Measurements from ENCODE around the gene FAM110A. TPM values are rescaled to one million over a fixed set of nuclear protein-coding genes. Genes with fewer than 3 reads are reported as not detected.
"Not testable (repeated sequence)": the region's sequence is repeated elsewhere in the genome, so short reads cannot be mapped to it uniquely, and the experiment has no call there.

The FAM110A gene
- total RNA-seq, 1 donor from 2014 or later = 1.4 TPM

DNA sequence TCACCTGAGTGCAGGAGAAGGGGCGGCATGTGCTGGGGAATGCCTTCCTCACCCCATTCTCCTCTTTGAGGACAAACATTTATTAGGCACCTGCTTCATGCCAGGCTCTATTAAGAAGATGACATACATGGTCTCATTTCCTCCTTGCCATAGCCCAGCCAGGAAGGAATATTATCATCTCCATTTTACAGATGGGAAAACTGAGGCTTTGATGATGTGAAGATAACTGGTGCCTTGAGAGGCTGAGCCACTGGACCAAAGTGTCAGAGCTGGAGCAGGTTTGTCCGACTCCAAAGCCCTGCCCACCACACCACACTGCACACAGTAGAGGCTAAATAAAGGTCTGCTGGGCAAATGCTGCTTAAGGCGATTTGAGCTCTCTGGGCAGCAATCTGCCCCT, 37.2 kb downstream of the FAM110A start:
- DNase-seq (ENCODE audit: low read depth in 2 of 2) = no peak

DNA sequence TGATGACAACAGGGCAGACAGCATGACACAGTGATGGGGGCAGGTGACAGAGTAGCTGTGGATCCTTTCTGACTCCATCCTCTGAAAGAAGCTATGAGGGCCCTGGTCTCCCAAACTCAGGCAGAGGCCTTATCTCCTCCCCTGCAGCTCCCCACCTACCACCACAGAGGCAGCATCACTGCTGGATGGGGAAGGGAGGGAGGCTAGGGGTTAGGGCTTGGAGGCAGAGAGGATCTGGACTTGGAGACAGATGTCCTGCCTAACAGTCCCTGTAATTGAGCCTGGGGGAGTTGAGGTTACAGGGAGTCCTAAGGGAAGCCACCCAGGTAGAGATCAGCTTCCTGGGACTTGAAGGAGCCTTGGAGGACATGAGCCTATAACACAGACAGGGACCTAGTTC, 37.9 kb downstream of the FAM110A start:
- no peak for DNase-seq (ENCODE audit: low read depth in 2 of 2)

- DNase-seq (ENCODE audit: low read depth in 2 of 2) = no peak
Measured at GRCh38 chr20:871948-872347, 38.4 kb downstream of the FAM110A start.

- no peak for DNase-seq (ENCODE audit: low read depth in 2 of 2)
Measured at GRCh38 chr20:872855-873520, 39.5 kb downstream of the FAM110A start.

GRCh38 chr20:873875-874607, 40.5 kb downstream of the FAM110A start:
- DNase-seq (ENCODE audit: low read depth in 2 of 2) = no peak

DNA sequence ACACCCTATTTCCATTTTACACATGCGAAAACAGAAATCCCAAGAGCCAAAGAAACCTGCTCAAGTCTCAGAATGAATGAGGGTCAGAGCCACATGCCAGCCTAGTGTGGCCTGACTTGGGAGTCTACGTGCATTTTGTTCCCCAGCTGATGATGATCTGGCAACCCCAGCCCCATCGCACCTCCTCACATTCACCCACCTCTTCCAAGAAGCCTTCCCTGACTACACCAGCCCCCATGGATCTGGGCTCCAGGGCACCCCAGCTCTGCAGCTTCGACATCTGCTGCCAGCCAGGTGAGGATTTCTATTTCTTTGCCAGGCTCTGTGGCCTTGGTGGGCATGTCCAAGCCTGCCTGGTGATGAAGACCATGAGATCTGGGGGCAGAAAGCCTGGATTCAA, 41.6 kb downstream of the FAM110A start:
- no peak for DNase-seq (ENCODE audit: low read depth in 2 of 2)

- DNase-seq (ENCODE audit: low read depth in 2 of 2) = no peak
Measured at GRCh38 chr20:877814-878213, 44.3 kb downstream of the FAM110A start.

DNA sequence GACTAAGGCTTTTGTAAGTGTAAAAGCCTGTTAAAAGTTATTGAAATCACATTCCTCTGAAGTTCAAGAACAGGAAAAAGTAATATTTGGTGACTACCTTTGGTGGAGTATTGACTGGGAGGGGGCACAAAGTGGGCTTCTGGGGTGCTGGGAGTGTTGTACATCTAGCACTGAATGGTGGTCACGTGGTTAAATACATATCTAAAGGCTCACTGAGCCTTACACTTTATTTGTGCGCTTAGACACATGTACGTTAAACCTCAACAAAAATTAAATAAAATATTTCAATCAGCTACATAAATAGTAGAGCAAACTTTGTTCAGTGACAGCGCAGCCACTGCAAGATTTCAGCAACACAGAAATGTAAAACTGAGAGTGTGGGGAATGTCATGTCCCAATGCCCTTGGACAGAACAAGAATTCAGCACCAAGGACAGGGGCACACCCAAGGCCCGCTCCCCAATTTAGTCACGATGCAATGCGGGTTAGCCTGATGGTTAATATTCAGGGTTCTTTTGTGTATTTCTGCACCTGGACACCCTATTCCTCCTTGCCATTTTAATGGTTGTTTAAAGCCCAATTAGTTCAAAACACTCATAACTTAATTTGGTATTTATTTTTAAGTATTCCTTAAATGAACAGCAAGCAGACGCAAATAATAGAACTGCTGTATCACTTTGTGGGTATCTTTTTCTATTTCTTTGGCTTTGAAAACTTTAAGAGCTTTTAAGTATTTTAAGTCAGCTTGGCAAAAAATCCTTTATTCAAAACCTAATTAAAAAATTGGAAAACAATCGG, 45.2 kb downstream of the FAM110A start:
- DNase-seq (ENCODE audit: low read depth in 2 of 2) = peak; percentile 41 to 43

DNA sequence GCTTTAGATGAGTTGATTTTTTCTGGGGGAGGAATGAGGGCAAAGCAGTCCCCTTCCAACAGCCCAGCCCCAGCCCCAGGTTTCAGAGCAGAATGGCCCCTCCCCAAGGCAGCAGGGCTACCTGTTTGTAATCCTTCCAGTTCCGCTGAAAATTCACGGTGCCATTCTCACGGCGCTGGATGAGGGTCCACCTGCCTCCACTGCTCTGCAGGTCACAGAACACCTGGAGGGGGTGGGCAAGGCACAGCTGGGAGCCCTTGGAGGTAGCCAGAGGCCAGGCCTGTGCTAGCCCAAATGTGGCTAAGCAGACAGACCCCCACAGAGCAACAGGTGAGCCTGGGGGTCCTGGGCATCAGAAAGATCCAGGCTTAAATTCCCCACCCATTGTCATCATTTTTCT, 46.1 kb downstream of the FAM110A start:
- no peak for DNase-seq (ENCODE audit: low read depth in 2 of 2)

GRCh38 chr20:881051-881782, 47.7 kb downstream of the FAM110A start:
- peak in 1 of 2 donors; percentile 56 for DNase-seq (ENCODE audit: low read depth in 2 of 2)

DNA sequence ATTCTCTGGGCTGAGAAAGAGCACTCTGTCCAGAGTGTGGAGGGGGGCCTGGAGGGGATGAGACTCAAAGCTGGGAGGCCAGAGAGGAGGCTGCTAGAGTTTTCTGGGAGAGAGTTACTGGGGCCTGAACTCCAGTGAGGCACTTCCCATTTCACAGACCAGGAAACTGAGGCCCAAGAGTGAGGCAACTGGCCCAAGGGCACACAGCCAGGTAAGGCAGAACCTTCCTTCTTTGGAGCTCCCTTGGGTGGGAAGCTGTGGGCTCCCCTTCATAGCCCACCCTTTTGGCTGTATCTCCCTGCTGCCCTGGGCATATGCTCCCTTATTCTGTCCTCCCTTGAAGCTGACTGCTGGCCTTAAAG, 48.2 kb downstream of the FAM110A start:
- DNase-seq (ENCODE audit: low read depth in 2 of 2) = no peak

- DNase-seq (ENCODE audit: low read depth in 2 of 2) = peak; percentile 15 to 45
Measured at GRCh38 chr20:884983-885952, 51.8 kb downstream of the FAM110A start.

DNA sequence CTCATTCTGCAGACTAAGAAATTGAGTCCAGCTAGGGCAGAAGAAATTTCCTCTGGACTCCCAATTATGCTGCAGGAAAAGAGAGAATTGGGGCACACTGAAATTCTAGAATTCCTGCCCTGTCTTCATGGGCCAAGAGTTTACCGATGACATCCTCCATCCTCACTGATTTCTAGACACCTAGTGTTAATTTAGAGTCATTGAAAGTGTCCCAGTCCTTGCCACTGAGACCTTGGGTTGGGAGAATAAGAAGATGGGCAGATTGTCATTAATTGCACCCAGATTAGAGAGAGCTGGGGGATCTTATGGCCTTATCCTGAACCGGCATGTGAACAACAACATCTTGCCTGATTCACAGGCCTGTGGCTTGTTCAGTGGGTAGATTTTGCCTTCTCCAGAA, 53.6 kb downstream of the FAM110A start:
- DNase-seq (ENCODE audit: low read depth in 2 of 2) = no peak

DNA sequence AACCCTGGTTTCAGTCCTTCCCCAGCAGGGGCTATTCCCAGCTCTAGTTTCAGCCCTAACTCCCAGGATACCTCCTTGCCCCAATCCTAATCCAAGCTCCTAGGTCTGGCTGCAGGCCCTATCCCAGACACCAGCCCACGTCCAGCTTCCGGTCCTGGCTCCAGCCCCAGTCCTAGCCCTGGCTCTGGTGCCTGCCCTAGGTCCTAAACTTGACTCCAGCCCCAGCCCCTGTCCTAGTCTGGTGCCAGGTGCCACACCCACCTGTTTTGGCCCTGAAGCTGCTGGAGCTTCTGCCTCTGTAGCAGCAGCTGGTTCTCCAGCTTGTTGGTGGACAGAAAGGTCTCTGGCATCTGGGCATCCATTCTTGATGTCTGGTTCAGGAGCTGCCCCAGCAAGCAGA, 54.5 kb downstream of the FAM110A start:
- DNase-seq (ENCODE audit: low read depth in 2 of 2) = no peak

GRCh38 chr20:889106-889505, 55.6 kb downstream of the FAM110A start:
- DNase-seq (ENCODE audit: low read depth in 2 of 2) = no peak

DNA sequence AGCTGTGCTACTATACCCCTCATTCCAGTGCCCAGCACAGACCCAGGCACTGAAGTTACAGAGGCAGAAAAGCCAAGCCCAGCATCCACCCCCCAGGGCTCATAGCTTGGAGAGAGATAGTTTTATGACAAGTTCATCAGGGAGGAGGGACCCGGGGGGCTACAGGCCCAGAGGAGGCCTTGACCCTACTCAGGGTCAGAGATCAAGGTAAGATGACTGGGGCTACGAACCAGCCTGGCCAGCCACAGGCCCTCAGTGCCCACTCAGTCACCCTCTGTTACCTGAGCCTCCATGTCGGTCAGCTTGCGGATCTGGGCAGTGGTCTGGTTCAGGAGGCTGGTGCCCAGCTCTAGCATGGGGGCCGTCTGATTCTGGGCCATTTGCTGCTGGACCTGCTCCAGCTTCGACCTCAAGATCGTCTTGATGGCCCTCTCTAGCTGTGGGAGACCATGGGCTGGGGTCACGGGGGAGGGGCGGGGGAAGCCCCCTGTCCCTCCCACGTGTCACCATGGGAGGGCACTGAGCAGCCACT, 56.5 kb downstream of the FAM110A start:
- no peak for DNase-seq (ENCODE audit: low read depth in 2 of 2)

GRCh38 chr20:890666-891057, 57.1 kb downstream of the FAM110A start:
- no peak for DNase-seq (ENCODE audit: low read depth in 2 of 2)

DNA sequence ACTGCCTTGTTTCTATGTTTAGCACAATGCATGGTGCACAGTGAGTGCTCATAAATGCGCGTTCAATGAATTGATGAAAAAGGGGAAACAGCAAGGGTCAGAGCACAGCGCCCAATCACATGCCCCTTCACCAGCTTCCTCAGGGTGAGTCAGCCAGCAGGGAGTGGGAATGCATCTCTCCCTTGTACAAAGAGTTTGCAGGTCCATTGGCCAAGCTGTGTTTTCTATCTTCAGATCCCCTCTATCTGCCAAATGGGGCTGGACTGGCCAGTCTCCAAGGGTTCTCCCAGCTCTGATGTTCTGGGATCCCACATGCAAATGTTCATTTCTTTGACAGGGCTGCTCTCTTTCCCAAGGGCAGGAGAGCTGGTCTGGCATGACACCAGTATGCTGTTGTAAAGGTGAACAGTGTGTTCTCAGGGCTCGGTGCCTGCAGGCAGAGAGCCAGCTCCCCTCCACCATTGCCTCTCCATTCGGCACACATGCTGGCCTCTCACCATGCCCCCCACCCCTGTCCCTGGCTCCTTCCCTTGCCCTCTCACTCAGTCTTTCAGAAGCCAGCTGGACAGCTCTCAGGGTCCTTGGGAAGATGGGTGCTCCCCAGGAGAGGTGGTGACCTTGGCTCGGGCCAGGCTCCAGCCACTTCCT, 57.7 kb downstream of the FAM110A start:
- no peak for DNase-seq (ENCODE audit: low read depth in 2 of 2)

- DNase-seq (ENCODE audit: low read depth in 2 of 2) = no peak
Measured at GRCh38 chr20:891706-892080, 58.2 kb downstream of the FAM110A start.

- DNase-seq (ENCODE audit: low read depth in 2 of 2) = not testable (repeated sequence)
Measured at GRCh38 chr20:892371-892770, 58.9 kb downstream of the FAM110A start.
